Stomach (tissue), 4 donors: ENCODE results near the gene HOMER3.

ENCODE experiments used
- EP300 ChIP-seq: sonication (generic); formaldehyde crosslinking; IDR thresholded peaks from one replicate; pipeline ENCODE4 v1.6.1; 2017; ENCODE audit warnings: antibody characterized with exemption
- POLR2A ChIP-seq, 4 donors: fragments of 450-650 bp; IDR thresholded peaks; one replicate each; pipeline ENCODE4 v1.6.1; 2016; ENCODE audit warnings: antibody characterized with exemption in 4 of 4, control low read depth in 2 of 4, mild to moderate bottlenecking in 1 of 4, moderate library complexity in 1 of 4
- TF ChIP-seq, protein P1 (sequence below), 7 experiments: fragments of 450-650 bp in 4 of 7; fragments of 200-600 bp in 3 of 7; sonication (generic) in 3 of 7; IDR thresholded peaks; one replicate each; pipeline ENCODE4 v1.5.1; 2016 to 2019; ENCODE audit warnings: antibody characterized with exemption in 7 of 7, control low read depth in 2 of 7, mild to moderate bottlenecking in 1 of 7

- TF ChIP-seq, protein P1, sequence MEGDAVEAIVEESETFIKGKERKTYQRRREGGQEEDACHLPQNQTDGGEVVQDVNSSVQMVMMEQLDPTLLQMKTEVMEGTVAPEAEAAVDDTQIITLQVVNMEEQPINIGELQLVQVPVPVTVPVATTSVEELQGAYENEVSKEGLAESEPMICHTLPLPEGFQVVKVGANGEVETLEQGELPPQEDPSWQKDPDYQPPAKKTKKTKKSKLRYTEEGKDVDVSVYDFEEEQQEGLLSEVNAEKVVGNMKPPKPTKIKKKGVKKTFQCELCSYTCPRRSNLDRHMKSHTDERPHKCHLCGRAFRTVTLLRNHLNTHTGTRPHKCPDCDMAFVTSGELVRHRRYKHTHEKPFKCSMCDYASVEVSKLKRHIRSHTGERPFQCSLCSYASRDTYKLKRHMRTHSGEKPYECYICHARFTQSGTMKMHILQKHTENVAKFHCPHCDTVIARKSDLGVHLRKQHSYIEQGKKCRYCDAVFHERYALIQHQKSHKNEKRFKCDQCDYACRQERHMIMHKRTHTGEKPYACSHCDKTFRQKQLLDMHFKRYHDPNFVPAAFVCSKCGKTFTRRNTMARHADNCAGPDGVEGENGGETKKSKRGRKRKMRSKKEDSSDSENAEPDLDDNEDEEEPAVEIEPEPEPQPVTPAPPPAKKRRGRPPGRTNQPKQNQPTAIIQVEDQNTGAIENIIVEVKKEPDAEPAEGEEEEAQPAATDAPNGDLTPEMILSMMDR (IDR thresholded peaks at IDR 0.05), result no peak
- TF ChIP-seq EP300 (no peak), POLR2A (IDR thresholded peaks at IDR 0.05) (no peak)
Measured at GRCh38 chr19:18893587-18894253, 47.3 kb downstream of the HOMER3 start.
